HepG2 (cell line): Measurements from ENCODE around the gene PIK3CB. TPM values are rescaled to one million over a fixed set of nuclear protein-coding genes. Genes with fewer than 3 reads are reported as not detected.

Experiments used
- ATAD3A ChIP-seq: sonication (generic); formaldehyde crosslinking; IDR thresholded peaks from 2 replicates; pipeline ENCODE4 v1.4.0; 2020; ENCODE audit warnings: missing genetic modification reagents
- CENPT ChIP-seq: sonication (generic); formaldehyde crosslinking; IDR thresholded peaks from 2 replicates; pipeline ENCODE4 v1.8.0; 2022; ENCODE audit warnings: low read depth, mild to moderate bottlenecking, moderate library complexity, missing genetic modification reagents
- DMTF1 ChIP-seq: sonication (generic); formaldehyde crosslinking; IDR thresholded peaks from 2 replicates; pipeline ENCODE4 v1.4.0; 2020; ENCODE audit warnings: mild to moderate bottlenecking, missing genetic modification reagents
- ELK4 ChIP-seq: sonication (generic); formaldehyde crosslinking; IDR thresholded peaks from 2 replicates; pipeline ENCODE4 v1.9.0; 2021; ENCODE audit warnings: missing genetic modification reagents, borderline replicate concordance
- HNRNPK ChIP-seq: fragments of 200-400 bp; formaldehyde crosslinking; IDR thresholded peaks from 2 replicates; pipeline ENCODE4 v1.6.1; 2018; ENCODE audit warnings: low read length, low read depth, moderate library complexity, mild to moderate bottlenecking; ENCODE audit not compliant: poor library complexity, severe bottlenecking
- IKZF4 ChIP-seq: sonication (generic); formaldehyde crosslinking; IDR thresholded peaks from 2 replicates; pipeline ENCODE4 v1.5.1; 2020; ENCODE audit warnings: borderline replicate concordance, mild to moderate bottlenecking, low read depth, missing genetic modification reagents; ENCODE audit errors: not compliant biosample characterization
- KLF9 ChIP-seq: IDR thresholded peaks from 2 replicates; pipeline ENCODE4 v1.6.1; 2016; ENCODE audit warnings: low read depth
- NKX3-1 ChIP-seq: sonication (generic); formaldehyde crosslinking; IDR thresholded peaks from 2 replicates; pipeline ENCODE4 v1.5.0; 2020; ENCODE audit warnings: missing genetic modification reagents
- NR2C2 ChIP-seq: sonication (generic); formaldehyde crosslinking; IDR thresholded peaks from 2 replicates; pipeline ENCODE4 v1.4.0; 2020; ENCODE audit warnings: missing genetic modification reagents, mild to moderate bottlenecking, moderate library complexity, borderline replicate concordance
- PLRG1 ChIP-seq: fragments of 450-650 bp; conservative IDR thresholded peaks from 2 replicates; pipeline ENCODE4 v1.6.1; 2016
- RBAK ChIP-seq: sonication (generic); formaldehyde crosslinking; IDR thresholded peaks from 2 replicates; pipeline ENCODE4 v1.5.1; 2020; ENCODE audit warnings: mild to moderate bottlenecking, missing genetic modification reagents
- SPEN ChIP-seq: sonication (generic); formaldehyde crosslinking; IDR thresholded peaks from 2 replicates; pipeline ENCODE4 v1.5.1; 2020; ENCODE audit warnings: low read depth, mild to moderate bottlenecking, missing genetic modification reagents
- SUZ12 ChIP-seq: fragments of 150-350 bp; IDR thresholded peaks from 2 replicates; pipeline ENCODE4 v1.6.1; 2014; ENCODE audit warnings: low read depth, low read length
- TFAP4 ChIP-seq: sonication (generic); IDR thresholded peaks from 2 replicates; pipeline ENCODE4 v1.6.1; 2016; ENCODE audit warnings: low read depth, borderline replicate concordance
- U2AF2 ChIP-seq: fragments of 200-400 bp; formaldehyde crosslinking; IDR thresholded peaks from 2 replicates; pipeline ENCODE4 v1.6.1; 2017; ENCODE audit warnings: low read depth, mild to moderate bottlenecking, low read length
- ZNF101 ChIP-seq: sonication (generic); formaldehyde crosslinking; IDR thresholded peaks from 2 replicates; pipeline ENCODE4 v1.4.0; 2020; ENCODE audit warnings: mild to moderate bottlenecking, low read depth, missing genetic modification reagents, borderline replicate concordance
- ZNF138 ChIP-seq: sonication (generic); formaldehyde crosslinking; IDR thresholded peaks from 2 replicates; pipeline ENCODE4 v1.5.0; 2020; ENCODE audit warnings: mild to moderate bottlenecking, low read depth, missing genetic modification reagents
- ZNF232 ChIP-seq: sonication (generic); formaldehyde crosslinking; IDR thresholded peaks from 2 replicates; pipeline ENCODE4 v1.4.0; 2020; ENCODE audit warnings: missing genetic modification reagents, borderline replicate concordance
- ZNF547 ChIP-seq: sonication (generic); formaldehyde crosslinking; IDR thresholded peaks from 2 replicates; pipeline ENCODE4 v1.5.1; 2020; ENCODE audit warnings: mild to moderate bottlenecking, missing genetic modification reagents
- ZNF75D ChIP-seq: sonication (generic); formaldehyde crosslinking; IDR thresholded peaks from 2 replicates; pipeline ENCODE4 v1.8.1; 2023; ENCODE audit warnings: missing genetic modification reagents, mild to moderate bottlenecking, borderline replicate concordance
- ZSCAN21 ChIP-seq: sonication (generic); formaldehyde crosslinking; IDR thresholded peaks from 2 replicates; pipeline ENCODE4 v1.8.0; 2022; ENCODE audit warnings: mild to moderate bottlenecking, missing genetic modification reagents, moderate library complexity, borderline replicate concordance
- polyA plus RNA-seq, 8 experiments: library from polyadenylated mRNA; depleted of rRNA in 3 of 8; stranded (reverse) in 7 of 8; unstranded in 1 of 8; fragments of >200 nt; fragmentation: Illumina TruSeq in 4 of 8; extraction: Trizol in 4 of 8; gene quantifications; 2 replicates each; pipeline versions ENCODE4 v1.2.1 to v1.2.3, GENCODE V29; 2011 to 2016; ENCODE audit warnings: low read depth in 4 of 8, missing spikeins in 1 of 8, mixed read lengths in 1 of 8; ENCODE audit not compliant: insufficient read depth in 1 of 8
- total RNA-seq, 5 experiments: library from RNA; depleted of rRNA; stranded (reverse); fragments of >200 nt; fragmentation: Illumina TruSeq; extraction: Trizol; gene quantifications; 2 replicates each; pipeline ENCODE4 v1.2.3, GENCODE V29; 2016; ENCODE audit warnings: low read depth in 1 of 5
- TF ChIP-seq, protein P1 (sequence below): sonication (generic); formaldehyde crosslinking; IDR thresholded peaks from 2 replicates; pipeline ENCODE4 v1.8.0; 2022; ENCODE audit warnings: missing genetic modification reagents, mild to moderate bottlenecking, inconsistent platforms, borderline replicate concordance
- TF ChIP-seq, protein P2 (sequence below): sonication (generic); formaldehyde crosslinking; IDR thresholded peaks from 2 replicates; pipeline ENCODE4 v1.5.0; 2020; ENCODE audit warnings: mild to moderate bottlenecking, missing genetic modification reagents

The PIK3CB gene
- total and polyA plus RNA-seq, 2 of the 13 experiments (the other 11 are each of a cell fraction or from before 2014, with no cell fraction given) = 6.6 to 18.7 TPM

DNA sequence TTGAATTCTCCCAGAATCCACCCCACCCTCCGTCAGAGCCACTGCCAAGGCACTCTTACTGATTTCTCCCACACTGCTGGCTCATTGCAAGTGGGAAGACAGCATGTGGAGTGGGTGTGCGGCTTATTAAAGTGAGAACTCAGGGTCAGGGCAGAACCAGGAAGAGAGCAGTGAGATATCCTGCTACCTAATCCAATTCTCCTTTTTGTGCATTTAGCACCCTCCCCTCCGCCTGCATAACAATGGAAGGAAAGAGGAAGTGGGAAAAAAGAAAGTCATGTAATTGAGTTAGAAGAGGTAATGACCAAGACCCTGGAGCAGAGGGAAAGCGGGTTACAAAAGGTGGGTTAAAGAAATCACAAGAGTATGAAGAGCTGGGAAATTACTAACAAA lies 27.8 kb upstream of the PIK3CB start (continued):
- TF ChIP-seq DMTF1 (CRISPR knock-in tag) = no peak
- no peak for TF ChIP-seq U2AF2
- TF ChIP-seq TFAP4 = no peak
- TF ChIP-seq ZNF75D (CRISPR knock-in tag) = no peak
- no peak for TF ChIP-seq PLRG1
- TF ChIP-seq ATAD3A (CRISPR knock-in tag) = no peak
- no peak for TF ChIP-seq ZNF232 (CRISPR knock-in tag)
- TF ChIP-seq SPEN = no peak
- no peak for TF ChIP-seq RBAK (CRISPR knock-in tag)
- TF ChIP-seq, protein P1, sequence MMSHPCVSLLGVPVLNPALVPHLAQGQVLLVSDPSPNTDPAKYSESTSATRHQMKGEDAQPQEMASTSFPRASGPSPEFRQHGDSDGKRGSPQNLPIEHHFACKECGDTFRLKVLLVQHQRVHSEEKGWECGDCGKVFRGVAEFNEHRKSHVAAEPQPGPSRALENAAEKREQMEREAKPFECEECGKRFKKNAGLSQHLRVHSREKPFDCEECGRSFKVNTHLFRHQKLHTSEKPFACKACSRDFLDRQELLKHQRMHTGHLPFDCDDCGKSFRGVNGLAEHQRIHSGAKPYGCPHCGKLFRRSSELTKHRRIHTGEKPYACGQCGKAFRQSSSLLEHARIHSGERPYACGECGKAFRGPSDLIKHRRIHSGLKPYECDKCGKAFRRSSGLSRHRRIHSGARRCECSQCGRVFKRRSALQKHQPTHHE (CRISPR knock-in tag) = no peak
- TF ChIP-seq ZSCAN21 (CRISPR knock-in tag) = no peak
- no peak for TF ChIP-seq SUZ12
- TF ChIP-seq IKZF4 (CRISPR knock-in tag) = peak; percentile 5
- TF ChIP-seq ZNF138 = no peak
- 0 out of 2 replicates have a peak, but pooled peaks have one; percentile 2 for TF ChIP-seq NR2C2 (CRISPR knock-in tag)
- 0 out of 2 replicates have a peak, but pooled peaks have one; percentile 56 for TF ChIP-seq KLF9 (CRISPR knock-in tag)
- no peak for TF ChIP-seq HNRNPK
- 0 out of 2 replicates have a peak, but pooled peaks have one; percentile 14 for TF ChIP-seq ZNF101 (CRISPR knock-in tag)
- TF ChIP-seq ELK4 = no peak
- TF ChIP-seq, protein P2, sequence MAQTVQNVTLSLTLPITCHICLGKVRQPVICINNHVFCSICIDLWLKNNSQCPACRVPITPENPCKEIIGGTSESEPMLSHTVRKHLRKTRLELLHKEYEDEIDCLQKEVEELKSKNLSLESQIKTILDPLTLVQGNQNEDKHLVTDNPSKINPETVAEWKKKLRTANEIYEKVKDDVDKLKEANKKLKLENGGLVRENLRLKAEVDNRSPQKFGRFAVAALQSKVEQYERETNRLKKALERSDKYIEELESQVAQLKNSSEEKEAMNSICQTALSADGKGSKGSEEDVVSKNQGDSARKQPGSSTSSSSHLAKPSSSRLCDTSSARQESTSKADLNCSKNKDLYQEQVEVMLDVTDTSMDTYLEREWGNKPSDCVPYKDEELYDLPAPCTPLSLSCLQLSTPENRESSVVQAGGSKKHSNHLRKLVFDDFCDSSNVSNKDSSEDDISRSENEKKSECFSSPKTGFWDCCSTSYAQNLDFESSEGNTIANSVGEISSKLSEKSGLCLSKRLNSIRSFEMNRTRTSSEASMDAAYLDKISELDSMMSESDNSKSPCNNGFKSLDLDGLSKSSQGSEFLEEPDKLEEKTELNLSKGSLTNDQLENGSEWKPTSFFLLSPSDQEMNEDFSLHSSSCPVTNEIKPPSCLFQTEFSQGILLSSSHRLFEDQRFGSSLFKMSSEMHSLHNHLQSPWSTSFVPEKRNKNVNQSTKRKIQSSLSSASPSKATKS (CRISPR knock-in tag) = no peak
- TF ChIP-seq CENPT (CRISPR knock-in tag) = no peak
- peak; percentile 7; the same call in 1 of the 2 replicates for TF ChIP-seq ZNF547 (CRISPR knock-in tag)
- no peak for TF ChIP-seq NKX3-1
